HepG2 (cell line): Measurements from ENCODE around the gene RETN. TPM values are rescaled to one million over a fixed set of nuclear protein-coding genes. Genes with fewer than 3 reads are reported as not detected.

Experiments
- ATAC-seq: fragments of 200-7000 bp; cut with Tn5 transposase; 3 replicates; pipeline ENCODE4 v1.9.1; 2020; ENCODE audit warnings: mild to moderate bottlenecking, moderate library complexity
- BruUV-seq: library from RNA; stranded (reverse); fragments of 400-500 nt; replicated peaks from 2 replicates; lab custom pipeline; 2021; lab: Mats Ljungman, UMichigan
- CTCF ChIA-PET: fragments of 300-600 bp; formaldehyde crosslinking; extraction: SDS; loops from one replicate; lab custom pipeline; 2021; ENCODE audit warnings: low total read pairs, inconsistent platforms, low intra/inter-chr PET ratio; lab: Yijun Ruan, JAX
- POLR2A ChIA-PET: fragments of 350-600 bp; sonication (Branson Sonifier 250); formaldehyde crosslinking; loops from one replicate; lab custom pipeline; 2020; ENCODE audit warnings: antibody characterized with exemption, inconsistent platforms; lab: Yijun Ruan, JAX
- DNase-seq: peaks from one replicate; pipeline ENCODE4 v3.0.0-alpha.2; 2015; ENCODE audit warnings: low spot score
- FAIRE-seq: peaks from 3 replicates; lab custom pipeline; 2011; peaks lifted over from hg19 to GRCh38; lab: Jason Lieb, UNC
- H2AFZ ChIP-seq: one replicate; pipeline ENCODE4 v1.6.1; 2011; ENCODE audit warnings: low read length, inconsistent platforms
- H3K27ac ChIP-seq: fragments of 300-600 bp; 3 replicates; pipeline ENCODE4 v1.8.0; 2011; ENCODE audit warnings: mixed run types, mild to moderate bottlenecking, mixed read lengths, low read length, inconsistent platforms; ENCODE audit not compliant: insufficient read depth; ENCODE audit errors: extremely low read length
- H3K27me3 ChIP-seq, 2 experiments: fragments of 200-600 bp in 1 of 2; 2 replicates in 1 of 2; 3 replicates in 1 of 2; pipeline versions ENCODE4 v1.6.0 to v1.8.0; 2011; ENCODE audit warnings: low read length in 2 of 2, mild to moderate bottlenecking in 2 of 2, moderate library complexity in 2 of 2, inconsistent platforms in 1 of 2; ENCODE audit not compliant: insufficient read depth in 2 of 2, control insufficient read depth in 1 of 2
- H3K36me3 ChIP-seq, 2 experiments: fragments of 200-600 bp in 1 of 2; replicated peaks in 1 of 2; 2 replicates in 1 of 2; 3 replicates in 1 of 2; pipeline versions ENCODE4 v1.5.1 to v1.8.0; 2011; ENCODE audit warnings: low read length in 2 of 2, inconsistent platforms in 1 of 2; ENCODE audit not compliant: insufficient read depth in 2 of 2, control insufficient read depth in 1 of 2
- H3K4me1 ChIP-seq: 2 replicates; pipeline ENCODE4 v1.5.1; 2012; ENCODE audit warnings: low read length, inconsistent platforms; ENCODE audit not compliant: insufficient read depth
- H3K4me2 ChIP-seq: 2 replicates; pipeline ENCODE4 v1.6.0; 2011; ENCODE audit warnings: low read depth, low read length, inconsistent platforms
- H3K4me3 ChIP-seq, 3 experiments: fragments of 200-600 bp in 1 of 3; sonication (generic), shearing (Covaris generic) in 1 of 3; replicated peaks in 1 of 3; 2 replicates each; pipeline ENCODE4 v1.5.1; 2011 to 2016; ENCODE audit warnings: low read length in 3 of 3, inconsistent platforms in 2 of 3, low read depth in 2 of 3, mild to moderate bottlenecking in 2 of 3, control low read depth in 1 of 3, mixed read lengths in 1 of 3; ENCODE audit not compliant: insufficient read depth in 1 of 3
- H3K79me2 ChIP-seq: one replicate; pipeline ENCODE4 v1.6.1; 2011; ENCODE audit warnings: low read length, inconsistent platforms; ENCODE audit not compliant: insufficient read depth
- H3K9ac ChIP-seq: 2 replicates; pipeline ENCODE4 v1.6.0; 2011; ENCODE audit warnings: mild to moderate bottlenecking, low read depth, low read length, inconsistent platforms; ENCODE audit not compliant: insufficient read depth
- H3K9me3 ChIP-seq: 2 replicates; pipeline ENCODE4 v1.5.1; 2012; ENCODE audit warnings: mild to moderate bottlenecking, low read length
- H4K20me1 ChIP-seq: 2 replicates; pipeline ENCODE4 v1.6.0; 2011; ENCODE audit warnings: inconsistent platforms, mild to moderate bottlenecking, low read length, moderate library complexity; ENCODE audit not compliant: insufficient read depth
- ARNTL ChIP-seq: sonication (generic); formaldehyde crosslinking; IDR thresholded peaks from 2 replicates; pipeline ENCODE4 v1.4.0; 2020; ENCODE audit warnings: mild to moderate bottlenecking, missing genetic modification reagents
- MED1 ChIP-seq: sonication (generic); formaldehyde crosslinking; IDR thresholded peaks from 2 replicates; pipeline ENCODE4 v1.4.0; 2020; ENCODE audit warnings: missing genetic modification reagents
- NFKBIZ ChIP-seq: IDR thresholded peaks from 2 replicates; pipeline ENCODE4 v1.6.1; 2018; ENCODE audit warnings: missing genetic modification reagents, missing compliant biosample characterization
- NR2C2 ChIP-seq: sonication (generic); formaldehyde crosslinking; IDR thresholded peaks from 2 replicates; pipeline ENCODE4 v1.4.0; 2020; ENCODE audit warnings: missing genetic modification reagents, mild to moderate bottlenecking, moderate library complexity, borderline replicate concordance
- PAF1 ChIP-seq: IDR thresholded peaks from 2 replicates; pipeline ENCODE4 v1.6.1; 2016; ENCODE audit warnings: missing genetic modification reagents, missing compliant biosample characterization
- SRF ChIP-seq: IDR thresholded peaks from 2 replicates; pipeline ENCODE4 v1.6.1; 2011; ENCODE audit warnings: mild to moderate bottlenecking, low read depth, low read length, moderate library complexity
- THYN1 ChIP-seq: sonication (generic); formaldehyde crosslinking; IDR thresholded peaks from 2 replicates; pipeline ENCODE4 v1.8.1; 2023; ENCODE audit warnings: low read depth, mild to moderate bottlenecking, moderate library complexity, missing genetic modification reagents, borderline replicate concordance
- ZNF333 ChIP-seq: sonication (generic); formaldehyde crosslinking; IDR thresholded peaks from 2 replicates; pipeline ENCODE4 v1.4.0; 2020; ENCODE audit warnings: mild to moderate bottlenecking, missing genetic modification reagents, borderline replicate concordance
- ZNF350 ChIP-seq: sonication (generic); formaldehyde crosslinking; IDR thresholded peaks from 2 replicates; pipeline ENCODE4 v1.4.0; 2020; ENCODE audit warnings: mild to moderate bottlenecking, low read depth, missing genetic modification reagents, borderline replicate concordance
- WGBS: methylation state at CpG from one replicate; pipeline ENCODE4 v1.1.6; 2017; ENCODE audit warnings: low lambda C conversion rate; 5-methylcytosine and 5-hydroxymethylcytosine counted together
- in situ Hi-C: cut with HindIII; loops from 2 replicates; pipeline ENCODE4 v1.10.0; 2017; ENCODE audit warnings: low pct_unique_long_range_greater_than_20kb; ENCODE audit not compliant: extremely low pct_ligation_motif_present
- intact Hi-C: fragments of 100-400 bp; cut with micrococcal nuclease; formaldehyde crosslinking; loops from one replicate; pipeline ENCODE4 v1.10.0; 2022; ENCODE audit not compliant: unreplicated experiment
- polyA plus RNA-seq, 8 experiments: library from polyadenylated mRNA; depleted of rRNA in 3 of 8; stranded (reverse) in 7 of 8; unstranded in 1 of 8; fragments of >200 nt; fragmentation: Illumina TruSeq in 4 of 8; extraction: Trizol in 4 of 8; gene quantifications; 2 replicates each; pipeline versions ENCODE4 v1.2.1 to v1.2.3, GENCODE V29; 2011 to 2016; ENCODE audit warnings: low read depth in 4 of 8, missing spikeins in 1 of 8, mixed read lengths in 1 of 8; ENCODE audit not compliant: insufficient read depth in 1 of 8
- total RNA-seq, 5 experiments: library from RNA; depleted of rRNA; stranded (reverse); fragments of >200 nt; fragmentation: Illumina TruSeq; extraction: Trizol; gene quantifications; 2 replicates each; pipeline ENCODE4 v1.2.3, GENCODE V29; 2016; ENCODE audit warnings: low read depth in 1 of 5
- TF ChIP-seq, protein P1 (sequence below): sonication (generic); formaldehyde crosslinking; IDR thresholded peaks from 2 replicates; pipeline ENCODE4 v1.4.0; 2020; ENCODE audit warnings: missing genetic modification reagents
- TF ChIP-seq, protein P2 (sequence below): sonication (generic); formaldehyde crosslinking; IDR thresholded peaks from 2 replicates; pipeline ENCODE4 v1.4.0; 2020; ENCODE audit warnings: missing genetic modification reagents, borderline replicate concordance
- TF ChIP-seq, protein P3 (sequence below): fragments of 450-650 bp; IDR thresholded peaks from 2 replicates; pipeline ENCODE4 v1.6.1; 2017

RETN gene
- total and polyA plus RNA-seq, 2 of the 13 experiments (the other 11 are each of a cell fraction or from before 2014, with no cell fraction given): not detected

DNA sequence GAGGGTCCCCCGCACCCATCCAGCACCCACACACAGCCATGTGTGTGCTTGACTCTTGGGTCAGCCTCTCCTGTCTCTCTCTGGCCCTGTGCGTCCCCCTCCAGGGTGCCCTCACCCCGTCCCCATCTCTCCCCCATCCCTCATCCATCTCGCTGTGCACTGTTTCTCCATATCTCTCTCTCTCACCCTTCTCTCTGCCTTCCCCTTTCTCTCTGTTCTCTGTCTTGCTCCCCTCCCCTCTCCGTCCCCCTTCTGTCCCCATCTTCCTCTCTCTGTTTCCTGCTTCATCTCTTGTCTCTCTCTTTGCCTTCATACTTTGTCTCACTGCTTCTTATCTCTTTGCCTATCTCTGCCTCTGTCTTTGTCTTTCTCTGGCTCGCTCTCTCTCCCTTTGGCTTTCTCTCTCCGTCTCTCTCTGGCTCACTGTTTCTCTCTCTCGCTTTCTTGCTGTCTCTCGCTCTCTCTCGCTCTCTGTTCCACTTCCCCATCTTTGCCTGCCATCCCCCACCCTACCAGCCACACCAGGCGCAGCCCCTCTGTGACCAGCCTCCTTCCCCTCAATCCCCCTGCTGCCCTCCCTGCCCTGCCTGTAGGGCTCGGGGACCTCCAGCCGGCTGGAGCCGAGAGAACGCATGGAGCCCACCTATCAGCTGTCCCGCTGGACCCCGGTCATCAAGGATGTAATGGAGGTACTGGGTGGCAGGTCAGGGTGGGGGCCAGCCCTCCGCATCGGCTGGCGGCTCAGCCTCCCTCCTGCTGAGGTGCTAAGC, 23.0 kb upstream of the RETN start:
- ATAC-seq (no peak), FAIRE-seq (no peak), DNase-seq (no peak)
- H2AFZ ChIP-seq: no peak overlapping the region
- POLR2A ChIA-PET: no interaction called here
- no peaks in the 10 kb centered on the region for H3K36me3 ChIP-seq
- CTCF ChIA-PET: no interaction called here
- H3K27me3 ChIP-seq: no peaks in the 10 kb centered on the region
- no peak overlapping the region for H3K4me3 ChIP-seq
- H3K9me3 ChIP-seq: no peaks in the 10 kb centered on the region
- no peak for TF ChIP-seq MED1 (CRISPR knock-in tag)
- TF ChIP-seq, protein P1, sequence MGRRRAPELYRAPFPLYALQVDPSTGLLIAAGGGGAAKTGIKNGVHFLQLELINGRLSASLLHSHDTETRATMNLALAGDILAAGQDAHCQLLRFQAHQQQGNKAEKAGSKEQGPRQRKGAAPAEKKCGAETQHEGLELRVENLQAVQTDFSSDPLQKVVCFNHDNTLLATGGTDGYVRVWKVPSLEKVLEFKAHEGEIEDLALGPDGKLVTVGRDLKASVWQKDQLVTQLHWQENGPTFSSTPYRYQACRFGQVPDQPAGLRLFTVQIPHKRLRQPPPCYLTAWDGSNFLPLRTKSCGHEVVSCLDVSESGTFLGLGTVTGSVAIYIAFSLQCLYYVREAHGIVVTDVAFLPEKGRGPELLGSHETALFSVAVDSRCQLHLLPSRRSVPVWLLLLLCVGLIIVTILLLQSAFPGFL: no peak
- H3K4me2 ChIP-seq: no peak overlapping the region
- no peak overlapping the region for H3K27ac ChIP-seq
- H4K20me1 ChIP-seq: no peaks in the 10 kb centered on the region
- H3K9ac ChIP-seq: no peak overlapping the region
- in situ Hi-C loops: no loop called here
- BruUV-seq: no TSS peak
- intact Hi-C loops: no loop called here
- 94% methylated on average over 15 of the region's 20 CpGs for WGBS
- H3K79me2 ChIP-seq: no peaks in the 10 kb centered on the region
- H3K4me1 ChIP-seq: no peaks in the 10 kb centered on the region

DNA sequence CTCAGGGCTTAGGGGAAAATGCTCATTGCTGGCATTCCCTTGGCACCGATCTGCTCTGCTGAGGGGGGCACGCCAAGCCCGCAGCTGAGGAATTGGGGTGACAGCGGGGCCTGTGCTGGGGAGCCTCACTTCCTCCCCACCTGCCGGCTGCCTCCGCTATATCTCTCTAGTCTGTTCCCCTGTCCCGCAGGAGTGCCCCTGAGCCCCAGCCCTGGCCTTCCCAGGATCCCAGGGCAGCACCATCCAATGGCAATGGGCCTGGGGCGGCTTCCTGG, 22.5 kb upstream of the RETN start:
- Histone ChIP-seq H3K27me3 (no peaks in the 10 kb centered on the region), H3K4me2 (no peak overlapping the region), H3K79me2 (no peaks in the 10 kb centered on the region)
- TF ChIP-seq THYN1 (no peak), PAF1 (CRISPR knock-in tag) (no peak), ARNTL (CRISPR knock-in tag) (no peak), ZNF333 (CRISPR knock-in tag) (no peak), NR2C2 (no peak), NFKBIZ (CRISPR knock-in tag) (no peak), ZNF350 (CRISPR knock-in tag) (no peak), SRF (no peak)
- TF ChIP-seq, protein P2, sequence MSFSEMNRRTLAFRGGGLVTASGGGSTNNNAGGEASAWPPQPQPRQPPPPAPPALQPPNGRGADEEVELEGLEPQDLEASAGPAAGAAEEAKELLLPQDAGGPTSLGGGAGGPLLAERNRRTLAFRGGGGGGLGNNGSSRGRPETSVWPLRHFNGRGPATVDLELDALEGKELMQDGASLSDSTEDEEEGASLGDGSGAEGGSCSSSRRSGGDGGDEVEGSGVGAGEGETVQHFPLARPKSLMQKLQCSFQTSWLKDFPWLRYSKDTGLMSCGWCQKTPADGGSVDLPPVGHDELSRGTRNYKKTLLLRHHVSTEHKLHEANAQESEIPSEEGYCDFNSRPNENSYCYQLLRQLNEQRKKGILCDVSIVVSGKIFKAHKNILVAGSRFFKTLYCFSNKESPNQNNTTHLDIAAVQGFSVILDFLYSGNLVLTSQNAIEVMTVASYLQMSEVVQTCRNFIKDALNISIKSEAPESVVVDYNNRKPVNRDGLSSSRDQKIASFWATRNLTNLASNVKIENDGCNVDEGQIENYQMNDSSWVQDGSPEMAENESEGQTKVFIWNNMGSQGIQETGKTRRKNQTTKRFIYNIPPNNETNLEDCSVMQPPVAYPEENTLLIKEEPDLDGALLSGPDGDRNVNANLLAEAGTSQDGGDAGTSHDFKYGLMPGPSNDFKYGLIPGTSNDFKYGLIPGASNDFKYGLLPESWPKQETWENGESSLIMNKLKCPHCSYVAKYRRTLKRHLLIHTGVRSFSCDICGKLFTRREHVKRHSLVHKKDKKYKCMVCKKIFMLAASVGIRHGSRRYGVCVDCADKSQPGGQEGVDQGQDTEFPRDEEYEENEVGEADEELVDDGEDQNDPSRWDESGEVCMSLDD (CRISPR knock-in tag): no peak
- TF ChIP-seq, protein P3, sequence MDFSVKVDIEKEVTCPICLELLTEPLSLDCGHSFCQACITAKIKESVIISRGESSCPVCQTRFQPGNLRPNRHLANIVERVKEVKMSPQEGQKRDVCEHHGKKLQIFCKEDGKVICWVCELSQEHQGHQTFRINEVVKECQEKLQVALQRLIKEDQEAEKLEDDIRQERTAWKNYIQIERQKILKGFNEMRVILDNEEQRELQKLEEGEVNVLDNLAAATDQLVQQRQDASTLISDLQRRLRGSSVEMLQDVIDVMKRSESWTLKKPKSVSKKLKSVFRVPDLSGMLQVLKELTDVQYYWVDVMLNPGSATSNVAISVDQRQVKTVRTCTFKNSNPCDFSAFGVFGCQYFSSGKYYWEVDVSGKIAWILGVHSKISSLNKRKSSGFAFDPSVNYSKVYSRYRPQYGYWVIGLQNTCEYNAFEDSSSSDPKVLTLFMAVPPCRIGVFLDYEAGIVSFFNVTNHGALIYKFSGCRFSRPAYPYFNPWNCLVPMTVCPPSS: no peak
- TF ChIP-seq, all 625 proteins: peak for 0
- Histone ChIP-seq H3K4me1 (no peaks in the 10 kb centered on the region), H3K4me3 (no peak overlapping the region), H3K27ac (no peak overlapping the region), H3K9me3 (no peaks in the 10 kb centered on the region), H4K20me1 (no peaks in the 10 kb centered on the region), H2AFZ (no peak overlapping the region), H3K36me3 (no peaks in the 10 kb centered on the region), H3K9ac (no peak overlapping the region)
- DNase-seq: no peak
- in situ Hi-C loops (no loop called here), intact Hi-C loops (no loop called here)
- ATAC-seq: no peak
- ChIA-PET CTCF (no interaction called here), POLR2A (no interaction called here)
- WGBS: no CpG with 5 or more reads among the region's 8 CpGs
- BruUV-seq: no TSS peak
- FAIRE-seq: no peak
